HS-27A (cell line): ENCODE data around the gene KLHL29.

Source experiments
- DNase-seq: peaks from one replicate; pipeline ENCODE4 v3.0.0-alpha.2; 2012; ENCODE audit warnings: low read depth, missing footprints

Gene KLHL29

DNA sequence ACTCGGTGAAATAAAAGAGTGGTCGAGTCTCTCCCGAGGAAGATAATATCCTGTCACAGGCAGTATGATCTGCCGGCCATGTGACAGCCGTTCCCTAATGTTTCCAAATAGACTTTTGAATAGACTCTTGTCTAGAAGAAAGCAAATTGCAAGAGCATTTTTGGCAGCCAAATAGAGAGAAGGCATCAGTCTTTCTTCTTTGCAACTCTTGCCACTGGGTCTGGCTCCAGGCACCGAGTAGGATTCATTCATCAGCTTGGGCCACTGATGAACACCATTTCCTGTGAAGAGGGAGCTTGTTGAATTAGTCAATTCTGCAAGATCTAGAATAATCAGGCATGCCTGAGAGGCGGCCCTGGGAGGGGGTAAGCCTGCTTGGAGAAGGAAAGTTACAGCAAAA, 165.6 kb downstream of the KLHL29 start:
- no peak for DNase-seq

GRCh38 chr2:23551875-23552274, 166.9 kb downstream of the KLHL29 start:
- DNase-seq = no peak

DNA sequence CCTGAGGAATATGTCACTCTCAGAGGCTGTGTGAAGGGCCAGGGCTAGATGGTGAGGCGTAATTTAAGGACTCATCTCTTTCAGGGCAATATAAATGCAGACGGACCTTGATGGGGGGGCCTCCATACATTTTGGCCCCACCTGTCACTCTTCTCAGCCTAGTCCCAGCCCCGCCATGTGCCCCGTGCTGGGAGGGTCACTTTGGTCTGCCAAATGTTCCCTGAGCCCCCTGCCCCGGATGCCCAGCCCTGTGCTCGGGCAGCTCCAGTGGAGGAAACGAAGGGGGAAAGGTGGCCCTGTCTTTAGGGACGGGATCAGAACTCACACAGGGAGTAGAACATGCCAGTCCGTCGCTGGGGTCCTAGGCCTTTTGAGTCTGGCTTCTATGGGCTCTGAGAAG, 168.6 kb downstream of the KLHL29 start:
- no peak for DNase-seq

DNA sequence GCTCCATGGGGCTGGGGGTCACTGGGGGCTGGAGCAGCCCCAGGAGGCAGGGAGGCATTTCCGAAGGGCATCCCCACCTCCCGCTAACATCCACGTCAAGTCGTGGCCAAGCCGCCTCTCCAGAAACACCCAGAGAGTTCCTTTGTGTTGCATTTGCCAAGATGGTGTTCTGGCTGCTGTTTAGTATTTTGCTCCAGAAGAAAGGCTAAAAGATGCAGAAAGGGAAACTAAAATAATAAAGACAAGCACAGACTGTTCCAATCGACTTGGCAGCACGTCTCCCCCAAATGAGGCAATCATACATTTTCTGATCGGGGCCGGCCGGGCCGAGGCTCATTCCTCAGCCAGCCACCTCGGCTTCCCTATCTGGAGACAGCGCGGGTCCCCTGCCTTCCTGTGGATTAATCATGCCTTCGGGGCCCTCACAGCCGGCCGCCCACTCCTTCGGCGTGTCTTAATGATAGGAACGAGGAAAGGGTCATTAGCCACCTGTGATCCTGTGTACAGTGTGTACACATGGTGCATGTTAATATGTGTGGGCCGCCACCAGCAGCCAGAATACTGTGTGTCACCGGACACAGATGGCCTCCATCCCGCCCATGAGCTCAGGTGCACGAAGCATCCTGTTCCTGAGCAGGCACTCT, 169.2 kb downstream of the KLHL29 start:
- no peak for DNase-seq

GRCh38 chr2:23555944-23556343, 171.0 kb downstream of the KLHL29 start:
- no peak for DNase-seq

- DNase-seq = no peak
Observed at GRCh38 chr2:23556929-23557328, 171.9 kb downstream of the KLHL29 start.

DNA sequence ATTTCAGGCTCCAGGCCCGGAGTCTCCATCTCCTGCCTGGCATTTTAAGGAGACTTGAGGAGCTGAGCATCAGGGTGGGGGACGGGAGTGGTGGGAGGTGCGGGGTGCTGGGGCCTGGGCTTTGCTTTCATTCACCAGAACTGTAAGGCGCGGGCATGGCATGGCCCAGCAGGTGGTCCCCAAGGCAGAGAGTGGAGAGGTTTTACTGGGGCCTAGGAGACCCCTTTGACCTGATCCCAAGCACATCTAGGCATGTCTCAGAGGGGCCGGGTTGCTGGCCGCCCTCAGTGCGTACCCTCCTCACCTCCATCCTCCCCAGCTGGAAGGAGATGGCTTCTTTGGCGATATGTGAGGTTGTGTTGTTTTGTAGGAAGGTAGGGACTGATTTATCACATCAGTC, 172.5 kb downstream of the KLHL29 start:
- no peak for DNase-seq

GRCh38 chr2:23559561-23560239, 174.7 kb downstream of the KLHL29 start:
- no peak for DNase-seq

DNA sequence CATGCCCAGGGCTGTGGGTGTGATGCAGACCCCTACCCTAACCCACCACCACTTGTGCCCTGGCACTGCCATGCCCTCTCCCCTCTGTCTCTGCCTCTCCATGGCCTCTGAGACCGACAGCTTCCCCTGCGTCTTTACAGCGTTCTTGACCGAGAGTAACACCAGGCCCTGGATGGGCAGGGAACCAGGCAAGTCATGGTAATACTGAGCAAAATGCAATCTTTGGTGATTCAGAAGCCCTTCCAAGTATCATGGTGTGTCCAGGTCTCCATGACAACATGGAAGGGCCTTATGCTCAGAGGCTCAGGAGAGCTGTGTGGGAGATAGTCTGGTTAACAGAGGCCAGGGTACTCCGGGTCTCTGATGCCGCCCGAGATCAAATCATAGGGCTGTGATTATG, 176.1 kb downstream of the KLHL29 start:
- no peak for DNase-seq

GRCh38 chr2:23561544-23561943, 176.6 kb downstream of the KLHL29 start:
- DNase-seq = no peak

DNA sequence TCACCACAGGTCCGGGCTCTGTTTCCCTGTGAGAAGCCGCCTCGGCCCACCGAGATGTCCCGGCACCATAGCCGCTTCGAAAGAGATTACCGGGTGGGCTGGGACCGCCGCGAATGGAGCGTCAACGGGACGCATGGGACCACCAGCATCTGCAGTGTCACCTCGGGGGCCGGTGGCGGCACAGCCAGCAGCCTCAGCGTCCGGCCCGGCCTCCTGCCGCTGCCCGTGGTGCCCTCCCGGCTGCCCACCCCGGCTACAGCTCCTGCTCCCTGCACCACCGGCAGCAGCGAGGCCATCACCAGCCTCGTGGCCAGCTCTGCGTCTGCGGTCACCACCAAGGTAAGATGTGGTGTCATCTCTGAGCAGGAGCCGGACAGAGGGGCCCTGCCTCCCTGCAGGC, 177.2 kb downstream of the KLHL29 start:
- no peak for DNase-seq

- no peak for DNase-seq
Observed at GRCh38 chr2:23563151-23563550, 178.2 kb downstream of the KLHL29 start.

DNA sequence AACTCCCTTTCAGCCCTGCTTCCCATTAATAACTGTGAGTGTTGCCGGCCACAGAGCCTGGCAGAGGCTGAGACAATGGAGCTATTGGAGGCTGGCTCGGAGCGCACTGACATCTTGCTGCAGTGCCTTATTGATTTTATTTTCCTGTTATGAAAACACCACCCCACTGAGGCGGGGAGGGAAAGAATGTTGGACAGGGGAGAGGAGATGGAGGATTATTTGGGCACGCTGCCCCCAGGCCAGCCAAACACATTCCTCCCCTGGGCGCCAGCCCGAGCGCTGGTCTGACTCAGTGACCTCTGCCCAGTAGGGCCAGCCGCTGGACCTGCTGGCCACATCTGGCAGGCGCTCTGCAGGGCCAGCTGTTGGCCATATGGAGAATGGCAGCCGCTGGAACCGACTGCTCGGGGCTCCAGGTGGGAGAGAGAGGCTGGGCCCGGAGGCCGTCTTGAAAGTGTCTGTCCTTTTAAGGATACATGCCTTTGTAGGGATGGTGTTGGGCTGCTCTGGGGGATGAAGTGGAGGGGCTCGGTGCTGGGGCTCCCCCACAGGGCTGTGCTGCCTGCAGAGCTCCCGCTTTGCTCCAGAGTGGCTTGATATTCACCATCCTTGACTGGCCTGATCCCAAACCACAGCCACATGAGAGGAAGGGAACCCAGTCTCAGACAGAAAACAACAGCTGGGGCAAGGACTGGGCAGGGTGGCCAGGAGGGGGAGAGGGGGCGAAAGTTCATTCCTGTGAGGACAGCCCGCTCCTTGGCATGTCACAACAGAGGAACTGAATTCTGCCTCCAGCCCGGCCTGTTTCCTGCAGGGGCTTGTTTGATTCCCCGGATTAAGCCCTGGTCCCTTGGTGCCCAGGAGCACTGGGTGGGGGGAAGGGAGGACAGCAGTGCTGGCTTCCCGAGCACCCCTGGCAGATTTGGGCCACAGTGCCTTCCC, 179.0 kb downstream of the KLHL29 start:
- DNase-seq = peak; percentile 17

- DNase-seq = no peak
Observed at GRCh38 chr2:23564615-23564960, 179.6 kb downstream of the KLHL29 start.

- no peak for DNase-seq
Observed at GRCh38 chr2:23565374-23565773, 180.4 kb downstream of the KLHL29 start.

DNA sequence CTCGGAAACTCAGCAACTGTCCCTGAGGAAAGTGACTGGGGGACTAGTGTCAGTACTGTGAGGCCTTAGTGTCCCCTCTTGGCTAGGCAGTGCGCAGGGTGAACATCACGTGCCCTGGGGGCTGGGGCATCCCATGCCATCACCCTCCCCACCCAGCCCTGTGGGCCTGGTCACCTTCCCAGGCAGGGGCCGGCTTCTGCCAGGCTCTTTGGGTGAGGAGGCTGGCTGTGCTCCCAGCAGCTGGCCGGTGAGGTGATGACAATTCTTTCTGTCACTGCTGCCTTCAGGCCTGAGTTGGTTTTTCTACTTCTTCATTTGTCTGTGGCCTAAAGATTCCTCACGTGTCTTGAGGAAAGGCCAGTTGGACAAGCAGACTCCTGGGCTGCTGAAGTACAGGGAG, 180.8 kb downstream of the KLHL29 start:
- no peak for DNase-seq

GRCh38 chr2:23566241-23567142, 181.5 kb downstream of the KLHL29 start:
- no peak for DNase-seq

- no peak for DNase-seq
Observed at GRCh38 chr2:23567161-23567756, 182.3 kb downstream of the KLHL29 start.

DNA sequence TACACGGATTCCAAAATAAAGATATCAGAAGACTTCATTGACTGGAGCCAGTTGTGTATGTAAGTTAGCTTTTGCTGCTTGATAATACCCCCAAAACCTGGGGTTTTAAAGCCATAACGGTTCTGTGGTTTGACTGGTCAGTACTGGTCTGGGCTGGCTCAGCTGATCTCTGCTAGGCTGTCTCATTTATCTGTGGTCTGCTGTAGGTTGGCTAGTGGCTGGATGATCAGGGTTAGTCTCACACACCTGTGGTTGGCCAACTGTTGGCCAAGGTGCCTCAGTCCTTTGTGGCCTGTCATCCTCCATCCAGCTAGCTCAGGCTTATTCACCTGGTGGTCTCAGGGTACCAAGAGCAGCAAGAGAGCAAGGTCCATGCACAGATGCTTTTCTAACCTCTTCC, 183.2 kb downstream of the KLHL29 start:
- DNase-seq = no peak

GRCh38 chr2:23568626-23569190, 183.7 kb downstream of the KLHL29 start:
- DNase-seq = no peak

DNA sequence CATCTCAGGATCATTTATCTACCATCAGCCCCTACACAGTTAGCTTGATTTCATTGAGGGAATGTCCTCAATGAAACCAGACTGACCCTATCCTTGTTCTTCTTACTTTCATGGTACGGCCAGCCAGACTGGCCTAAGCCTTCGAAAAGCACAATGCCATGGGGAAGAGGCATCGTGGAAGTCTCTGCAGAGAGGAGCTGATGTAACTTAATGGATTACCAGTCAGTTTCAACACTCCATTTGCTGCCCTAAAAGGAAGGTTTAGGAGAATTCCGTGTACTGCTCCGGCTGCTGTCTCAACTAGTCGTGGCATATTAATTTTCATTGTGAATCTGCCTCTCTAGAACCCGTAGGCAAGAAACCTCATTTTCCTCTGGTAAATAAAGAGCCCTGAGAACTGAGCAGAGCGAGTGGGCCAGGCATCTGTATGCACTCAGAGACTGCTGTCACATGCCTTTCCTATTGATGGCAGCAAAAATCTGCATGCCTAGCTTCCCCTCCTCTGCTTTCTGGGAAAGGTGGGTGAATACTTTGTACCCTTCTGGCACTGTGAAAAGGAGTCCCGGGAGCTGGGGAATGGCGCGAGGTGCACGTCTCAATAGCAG, 184.9 kb downstream of the KLHL29 start:
- DNase-seq = no peak
